Endothelial cell of umbilical vein (primary cell): ENCODE results near the gene CENPS. TPM values are rescaled to one million over a fixed set of nuclear protein-coding genes. Genes with fewer than 3 reads are reported as not detected.

Experiments
- BruUV-seq: library from RNA; stranded (reverse); fragments of 400-500 nt; replicated peaks from 2 replicates; lab custom pipeline; 2021; lab: Mats Ljungman, UMichigan
- CTCF ChIA-PET: fragments of 300-600, 350-600 bp; sonication (Branson Sonifier 250); formaldehyde crosslinking; loops from one replicate; lab custom pipeline; 2021; ENCODE audit warnings: antibody characterized with exemption, inconsistent platforms; lab: Charles Lee
- POLR2A ChIA-PET: fragments of 300-600, 350-600 bp; sonication (Branson Sonifier 250); formaldehyde crosslinking; loops from one replicate; lab custom pipeline; 2021; ENCODE audit warnings: antibody characterized with exemption, inconsistent platforms; lab: Charles Lee
- DNase-seq: peaks from one replicate; pipeline ENCODE4 v3.0.0-alpha.2; 2011; ENCODE audit warnings: low read depth, low spot score
- FAIRE-seq: peaks from 2 replicates; lab custom pipeline; 2011; peaks lifted over from hg19 to GRCh38; lab: Jason Lieb, UNC
- H2AFZ ChIP-seq: 2 replicates; pipeline ENCODE4 v1.6.0; 2012; ENCODE audit warnings: low read depth, low read length, control low read depth, inconsistent platforms
- H3K27ac ChIP-seq: 2 replicates; pipeline ENCODE4 v1.5.1; 2011; ENCODE audit warnings: low read depth, mild to moderate bottlenecking, control low read depth, low read length, moderate library complexity; ENCODE audit not compliant: insufficient read depth
- H3K27me3 ChIP-seq, 2 experiments: 2 replicates each; pipeline versions ENCODE4 v1.6.0 to v1.6.1; 2011; ENCODE audit warnings: low read length in 2 of 2, mixed read lengths in 1 of 2; ENCODE audit not compliant: control insufficient read depth in 2 of 2, insufficient read depth in 2 of 2
- H3K36me3 ChIP-seq, 2 experiments: 2 replicates in 1 of 2; 3 replicates in 1 of 2; pipeline ENCODE4 v1.5.1; 2011; ENCODE audit warnings: low read length in 2 of 2, mild to moderate bottlenecking in 1 of 2, moderate library complexity in 1 of 2; ENCODE audit not compliant: control insufficient read depth in 2 of 2, insufficient read depth in 2 of 2; ENCODE audit errors: extremely low read depth in 1 of 2
- H3K4me1 ChIP-seq: 3 replicates; pipeline ENCODE4 v1.5.1; 2011; ENCODE audit warnings: mild to moderate bottlenecking, low read length; ENCODE audit not compliant: control insufficient read depth, insufficient read depth; ENCODE audit errors: extremely low read depth
- H3K4me2 ChIP-seq: 2 replicates; pipeline ENCODE4 v1.6.1; 2011; ENCODE audit warnings: low read length, control low read depth, mixed read lengths; ENCODE audit not compliant: insufficient read depth
- H3K4me3 ChIP-seq, 3 experiments: fragments of 200-600 bp in 1 of 3; sonication (generic), shearing (Covaris generic) in 1 of 3; replicated peaks in 1 of 3; 2 replicates each; pipeline ENCODE4 v1.5.1; 2011 to 2016; ENCODE audit warnings: control low read depth in 3 of 3, low read length in 3 of 3, mild to moderate bottlenecking in 2 of 3, inconsistent platforms in 1 of 3, low read depth in 1 of 3, moderate library complexity in 1 of 3; ENCODE audit not compliant: insufficient read depth in 1 of 3
- H3K79me2 ChIP-seq: 2 replicates; pipeline ENCODE4 v1.6.0; 2012; ENCODE audit warnings: low read length, inconsistent platforms; ENCODE audit not compliant: control insufficient read depth, insufficient read depth
- H3K9ac ChIP-seq: replicated peaks from 2 replicates; pipeline ENCODE3; 2011; ENCODE audit warnings: low read length, control low read depth; ENCODE audit not compliant: insufficient read depth; ENCODE audit errors: extremely low read depth
- H3K9me1 ChIP-seq: replicated peaks from 3 replicates; pipeline ENCODE4 v1.6.0; 2011; ENCODE audit warnings: mild to moderate bottlenecking, low read length; ENCODE audit not compliant: control insufficient read depth, insufficient read depth; ENCODE audit errors: extremely low read depth
- H3K9me3 ChIP-seq: replicated peaks from 2 replicates; pipeline ENCODE4 v1.5.1; 2012; ENCODE audit warnings: low read length, inconsistent platforms; ENCODE audit not compliant: control insufficient read depth, insufficient read depth
- H4K20me1 ChIP-seq: replicated peaks from 2 replicates; pipeline ENCODE3; 2011; ENCODE audit warnings: mild to moderate bottlenecking, low read length; ENCODE audit not compliant: control insufficient read depth, insufficient read depth; ENCODE audit errors: extremely low read depth
- CTCF ChIP-seq, 2 donors: IDR thresholded peaks; 1 replicate in 1 of 2; 2 replicates in 1 of 2; pipeline ENCODE4 v1.5.1; 2011; ENCODE audit warnings: low read length in 2 of 2, mild to moderate bottlenecking in 2 of 2, moderate library complexity in 2 of 2, control low read depth in 1 of 2, inconsistent platforms in 1 of 2, low read depth in 1 of 2; ENCODE audit not compliant: insufficient read depth in 1 of 2; ENCODE audit errors: extremely low read depth in 1 of 2
- EZH2 ChIP-seq: IDR thresholded peaks from 2 replicates; pipeline ENCODE4 v1.6.1; 2012; ENCODE audit warnings: borderline replicate concordance, low read depth, mild to moderate bottlenecking, moderate library complexity, low read length, inconsistent platforms; ENCODE audit not compliant: severe bottlenecking
- FOS ChIP-seq: IDR thresholded peaks from 2 replicates; pipeline ENCODE4 v1.6.1; 2011; ENCODE audit warnings: mild to moderate bottlenecking, low read length, moderate library complexity, borderline replicate concordance; ENCODE audit not compliant: insufficient read depth
- GATA2 ChIP-seq: IDR thresholded peaks from 2 replicates; pipeline ENCODE4 v1.7.0; 2011; ENCODE audit warnings: low read depth, mild to moderate bottlenecking, moderate library complexity, mixed read lengths, low read length; ENCODE audit not compliant: insufficient read length, insufficient read depth
- JUN ChIP-seq: IDR thresholded peaks from 2 replicates; pipeline ENCODE4 v1.6.1; 2011; ENCODE audit warnings: borderline replicate concordance, low read depth; ENCODE audit not compliant: insufficient read length, insufficient read depth
- MAX ChIP-seq: IDR thresholded peaks from 2 replicates; pipeline ENCODE4 v1.6.1; 2011; ENCODE audit not compliant: insufficient read depth, insufficient read length
- MYC ChIP-seq: IDR thresholded peaks from one replicate; pipeline ENCODE4 v1.6.1; 2011; ENCODE audit warnings: mild to moderate bottlenecking, low read depth, low read length
- POLR2A ChIP-seq: IDR thresholded peaks from 2 replicates; pipeline ENCODE4 v1.6.1; 2012; ENCODE audit warnings: low read depth, mild to moderate bottlenecking, control low read depth, low read length
- POLR2AphosphoS5 ChIP-seq: IDR thresholded peaks from 2 replicates; pipeline ENCODE4 v1.6.1; 2012; ENCODE audit warnings: low read depth, mild to moderate bottlenecking, control low read depth, low read length, moderate library complexity; ENCODE audit not compliant: insufficient read depth
- dilution Hi-C: fragments of 300-500 bp; cut with MboI; formaldehyde crosslinking; loops from one replicate; pipeline ENCODE4 v1.15.0; 2019; ENCODE audit warnings: low sequenced_read_pairs; ENCODE audit not compliant: extremely low pct_ligation_motif_present
- intact Hi-C: fragments of 100-400 bp; cut with micrococcal nuclease; formaldehyde crosslinking; loops from one replicate; pipeline ENCODE4 v1.10.0; 2022
- polyA plus RNA-seq, 4 experiments: library from polyadenylated mRNA; depleted of rRNA in 3 of 4; stranded (reverse) in 3 of 4; unstranded in 1 of 4; fragments of >200 nt; gene quantifications; 2 replicates each; pipeline versions ENCODE4 v1.2.1 to v1.2.3, GENCODE V29; 2011 to 2012; ENCODE audit warnings: missing spikeins in 1 of 4
- total RNA-seq: library from RNA; stranded (reverse); gene quantifications from 2 replicates; pipeline ENCODE4 v1.2.3, GENCODE V29; 2021

CENPS gene
- total and polyA plus RNA-seq, 2 donors (not counting 3 experiments of a cell fraction or from before 2014, with no cell fraction given) = 10.2 to 16.2 TPM

GRCh38 chr1:10383630-10384029 is 46.6 kb upstream of the CENPS start:
- DNase-seq (no peak), FAIRE-seq (no peak)
- peaks cover 0 to 2% of the 10 kb centered on the region in 2 experiments for H3K36me3 ChIP-seq
- H4K20me1 ChIP-seq = no peaks in the 10 kb centered on the region
- no peaks in the 10 kb centered on the region for H3K9me1 ChIP-seq
- no peak overlapping the region for H3K9ac ChIP-seq
- no peaks in the 10 kb centered on the region for H3K27me3 ChIP-seq
- no peak overlapping the region for H2AFZ ChIP-seq
- ChIA-PET POLR2A (no interaction called here), CTCF (no interaction called here)
- intact Hi-C loops (no loop called here), dilution Hi-C loops (no loop called here)
- H3K9me3 ChIP-seq = no peaks in the 10 kb centered on the region
- H3K4me2 ChIP-seq = no peak overlapping the region
- TF ChIP-seq MYC (no peak), POLR2AphosphoS5 (no peak), MAX (no peak), CTCF (IDR thresholded peaks at IDR 0.05; ENCODE audit: extremely low read depth in 1 of 2, insufficient read depth in 1 of 2, low read depth in 1 of 2, low read length in 2 of 2) (no peak), GATA2 (no peak), FOS (no peak), EZH2 (no peak), JUN (no peak), POLR2A (no peak)
- H3K79me2 ChIP-seq = no peaks in the 10 kb centered on the region
- H3K4me3 ChIP-seq = no peak overlapping the region
- H3K27ac ChIP-seq = no peak overlapping the region
- H3K4me1 ChIP-seq = peaks cover 12% of the 10 kb centered on the region
- no TSS peak for BruUV-seq
